ENCODE results near the gene CHST13.
A peak's percentile ranks its signal among the peaks of the same experiment; 100 is the strongest.

Gene CHST13

DNA sequence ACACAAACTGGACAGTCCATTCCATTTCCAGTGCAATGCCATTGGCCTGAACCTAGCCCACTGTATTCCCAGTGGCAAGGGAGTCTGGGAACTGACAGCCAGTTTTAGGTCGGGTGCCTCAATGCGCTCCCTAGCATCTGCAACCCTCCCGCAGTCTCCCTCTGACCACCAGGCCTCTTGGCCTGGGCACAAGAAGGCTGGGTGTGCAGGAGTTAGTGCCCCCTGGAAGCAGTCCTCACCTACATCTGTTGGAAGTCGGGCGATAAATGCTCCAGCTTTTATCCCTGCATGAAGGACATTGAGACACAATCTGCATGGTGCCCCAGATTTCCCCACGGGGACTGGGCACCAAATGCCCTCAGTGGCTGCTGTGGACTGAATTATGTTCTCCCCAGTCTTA, 22.1 kb downstream of the CHST13 start:
- TF ChIP-seq, protein P1, sequence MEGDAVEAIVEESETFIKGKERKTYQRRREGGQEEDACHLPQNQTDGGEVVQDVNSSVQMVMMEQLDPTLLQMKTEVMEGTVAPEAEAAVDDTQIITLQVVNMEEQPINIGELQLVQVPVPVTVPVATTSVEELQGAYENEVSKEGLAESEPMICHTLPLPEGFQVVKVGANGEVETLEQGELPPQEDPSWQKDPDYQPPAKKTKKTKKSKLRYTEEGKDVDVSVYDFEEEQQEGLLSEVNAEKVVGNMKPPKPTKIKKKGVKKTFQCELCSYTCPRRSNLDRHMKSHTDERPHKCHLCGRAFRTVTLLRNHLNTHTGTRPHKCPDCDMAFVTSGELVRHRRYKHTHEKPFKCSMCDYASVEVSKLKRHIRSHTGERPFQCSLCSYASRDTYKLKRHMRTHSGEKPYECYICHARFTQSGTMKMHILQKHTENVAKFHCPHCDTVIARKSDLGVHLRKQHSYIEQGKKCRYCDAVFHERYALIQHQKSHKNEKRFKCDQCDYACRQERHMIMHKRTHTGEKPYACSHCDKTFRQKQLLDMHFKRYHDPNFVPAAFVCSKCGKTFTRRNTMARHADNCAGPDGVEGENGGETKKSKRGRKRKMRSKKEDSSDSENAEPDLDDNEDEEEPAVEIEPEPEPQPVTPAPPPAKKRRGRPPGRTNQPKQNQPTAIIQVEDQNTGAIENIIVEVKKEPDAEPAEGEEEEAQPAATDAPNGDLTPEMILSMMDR (IDR thresholded peaks at IDR 0.05; ENCODE audit: low read depth, low read length), result no peak
- no peaks in the 10 kb centered on the region for H3K4me1 ChIP-seq
- H3K27me3 ChIP-seq, result no peaks in the 10 kb centered on the region
- H3K4me3 ChIP-seq (ENCODE audit: low read depth, low read length), result no peak overlapping the region
- peak; percentile 1 for DNase-seq
- no peaks in the 10 kb centered on the region for H3K36me3 ChIP-seq
- no peaks in the 10 kb centered on the region for H3K9me3 ChIP-seq

DNA sequence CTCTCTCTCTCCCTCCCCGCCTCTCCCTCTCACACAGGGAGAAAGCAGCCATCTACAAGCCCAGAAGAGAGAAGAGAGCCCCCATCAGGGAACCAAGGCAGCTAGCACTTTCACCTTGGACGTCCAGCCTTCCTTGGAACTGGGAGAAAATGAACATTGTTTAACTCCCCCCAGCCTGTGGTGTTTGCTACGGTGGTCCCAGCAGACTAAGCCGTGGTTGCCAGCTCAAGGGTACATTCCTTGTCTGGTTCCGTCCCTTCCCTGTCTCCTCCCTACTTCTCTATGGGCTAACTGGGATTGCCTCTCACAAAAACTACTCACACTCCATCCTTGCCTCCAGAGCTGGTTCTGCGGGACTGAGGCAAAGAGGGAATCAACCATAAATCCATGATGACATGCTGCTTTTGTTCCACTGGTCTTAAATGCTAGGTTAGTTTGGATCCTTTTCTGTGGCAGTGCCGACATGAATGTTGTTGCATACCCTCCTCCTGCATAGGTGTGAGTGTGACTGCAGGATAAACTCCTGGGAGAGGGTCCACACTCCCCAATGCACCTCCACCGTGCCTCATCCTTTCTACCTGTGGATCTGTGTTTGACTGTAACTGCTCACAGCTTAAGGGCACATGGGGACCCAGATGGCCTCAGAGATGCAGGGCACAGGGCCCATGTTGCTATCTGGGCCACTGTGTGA, 22.7 kb downstream of the CHST13 start:
- TF ChIP-seq, protein P1 (IDR thresholded peaks at IDR 0.05; ENCODE audit: low read depth, low read length), result no peak
- Histone ChIP-seq H3K27me3 (no peaks in the 10 kb centered on the region), H3K4me1 (no peaks in the 10 kb centered on the region), H3K4me3 (ENCODE audit: low read depth, low read length) (no peak overlapping the region), H3K9me3 (no peaks in the 10 kb centered on the region), H3K36me3 (no peaks in the 10 kb centered on the region)
- DNase-seq, result no peak

DNA sequence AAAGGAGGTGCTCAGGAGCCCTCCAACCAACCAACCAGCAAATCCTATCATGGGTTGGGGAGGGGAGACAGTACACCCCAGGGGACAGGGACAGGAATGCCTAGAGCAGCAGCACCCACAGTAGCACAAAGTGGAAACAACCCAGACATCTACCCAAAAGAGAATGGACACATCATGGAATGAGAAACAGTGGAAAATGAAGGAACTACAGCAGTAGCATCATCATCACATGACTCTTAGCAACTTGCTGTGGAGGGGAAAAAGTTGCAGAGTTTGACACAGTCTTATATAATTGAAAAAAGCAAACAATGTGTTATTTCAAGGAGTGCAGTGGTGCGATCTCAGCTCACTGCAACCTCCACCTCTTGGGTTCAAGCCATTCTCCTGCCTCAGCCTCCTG, 23.8 kb downstream of the CHST13 start:
- DNase-seq, result peak; percentile 2
- Histone ChIP-seq H3K9me3 (no peaks in the 10 kb centered on the region), H3K4me1 (no peaks in the 10 kb centered on the region), H3K27me3 (no peaks in the 10 kb centered on the region), H3K4me3 (ENCODE audit: low read depth, low read length) (no peak overlapping the region), H3K36me3 (no peaks in the 10 kb centered on the region)
- TF ChIP-seq, protein P1 (IDR thresholded peaks at IDR 0.05; ENCODE audit: low read depth, low read length), result no peak

DNA sequence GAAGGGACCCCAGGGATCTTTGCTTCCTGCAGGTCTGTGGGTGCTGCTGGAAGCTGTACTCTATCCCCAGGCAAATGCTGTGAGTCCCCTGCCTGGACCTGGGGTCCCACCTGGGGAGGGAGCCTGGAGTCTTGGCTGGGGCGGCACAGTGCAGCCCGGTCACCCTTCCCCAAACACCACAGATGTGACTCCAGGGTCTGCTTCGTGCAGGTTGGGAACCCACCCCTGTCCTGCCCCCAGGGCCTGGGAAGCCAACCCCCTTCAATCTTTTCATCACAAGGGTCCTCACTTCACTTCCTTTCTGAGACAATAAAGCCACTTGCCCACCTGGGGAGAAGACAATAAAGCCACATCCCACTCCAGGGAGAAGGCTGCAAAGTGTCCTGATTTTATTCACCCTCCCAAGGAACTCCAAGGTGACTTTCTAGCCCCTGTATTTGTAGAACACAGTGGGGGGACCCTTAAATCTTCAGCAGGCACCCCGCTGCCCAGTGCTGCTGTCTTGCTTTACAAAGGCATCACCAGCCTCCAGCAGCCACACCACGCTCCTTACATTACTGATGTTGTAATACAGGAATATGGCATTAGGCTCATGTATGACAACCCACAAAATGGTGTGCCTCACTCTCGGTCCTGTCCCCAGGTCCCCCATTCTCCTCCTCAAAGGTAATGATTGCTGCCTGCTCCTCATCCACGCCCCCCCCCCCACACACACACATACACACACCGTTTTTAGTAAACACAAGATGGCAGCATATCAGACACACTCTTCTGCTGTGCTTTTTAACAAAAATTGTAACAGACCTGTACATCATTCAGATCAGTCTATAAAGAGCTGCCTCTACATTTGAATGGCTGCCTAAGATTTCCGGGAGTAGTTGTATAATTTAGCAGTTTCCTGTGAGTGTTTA, 24.9 kb downstream of the CHST13 start:
- Histone ChIP-seq H3K36me3 (no peaks in the 10 kb centered on the region), H3K27me3 (no peaks in the 10 kb centered on the region), H3K4me1 (no peaks in the 10 kb centered on the region), H3K9me3 (no peaks in the 10 kb centered on the region), H3K4me3 (ENCODE audit: low read depth, low read length) (no peak overlapping the region)
- TF ChIP-seq, protein P1 (IDR thresholded peaks at IDR 0.05; ENCODE audit: low read depth, low read length), result 0 out of 2 replicates have a peak, but pooled peaks have one; percentile 5
- peak; percentile 2 for DNase-seq

DNA sequence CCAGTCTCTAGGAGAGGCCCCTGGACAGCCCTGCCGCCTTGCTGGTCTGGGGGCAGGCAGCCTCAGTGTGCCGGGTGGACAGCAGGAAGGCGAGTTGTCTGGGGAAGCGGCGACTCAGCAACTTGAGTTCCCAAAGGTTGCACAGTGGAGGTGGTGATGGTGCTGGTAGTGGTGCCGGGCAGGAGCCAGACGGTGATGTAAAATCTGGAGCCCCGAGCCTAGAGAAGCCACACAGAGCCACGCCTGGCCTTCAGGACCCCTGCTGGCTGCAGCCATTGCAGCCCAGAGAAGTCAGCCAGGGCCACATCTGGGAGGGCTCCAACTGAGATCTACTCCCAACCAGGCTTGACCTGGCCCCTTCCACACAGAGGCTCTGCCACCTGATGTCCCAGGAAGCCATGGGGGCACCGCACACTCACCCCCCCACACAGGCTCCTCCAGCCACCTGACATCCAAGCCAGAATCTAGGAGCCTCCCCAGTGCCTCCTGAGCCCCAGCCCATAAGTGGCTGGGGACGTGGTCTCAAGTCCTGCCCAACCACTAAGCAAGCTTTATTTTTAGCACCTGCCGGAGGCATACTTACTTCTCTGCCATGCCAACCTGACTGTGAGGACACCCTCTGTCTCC, 26.0 kb downstream of the CHST13 start:
- Histone ChIP-seq H3K4me3 (ENCODE audit: low read depth, low read length) (no peak overlapping the region), H3K27me3 (no peaks in the 10 kb centered on the region), H3K9me3 (no peaks in the 10 kb centered on the region), H3K4me1 (no peaks in the 10 kb centered on the region), H3K36me3 (no peaks in the 10 kb centered on the region)
- peak; percentile 5 for DNase-seq
- TF ChIP-seq, protein P1 (IDR thresholded peaks at IDR 0.05; ENCODE audit: low read depth, low read length), result no peak

Data from BE2C (cell line).